GM23338 (cell line): ENCODE results near the gene PPP1R12C.

Source experiments
- CREB1 ChIP-seq: fragments of 250-450 bp; sonication (Bioruptor Pico); IDR thresholded peaks from 2 replicates; pipeline ENCODE4 v1.5.0; 2020; ENCODE audit warnings: low read depth, mild to moderate bottlenecking, moderate library complexity
- CTCF ChIP-seq, 2 experiments: fragments of 200-600 bp in 1 of 2; sonication (generic) in 1 of 2; conservative IDR thresholded peaks; 2 replicates each; pipeline versions ENCODE4 v1.5.1 to v1.6.1; 2016 to 2017; ENCODE audit warnings: antibody characterized with exemption in 2 of 2, low read depth in 2 of 2, mild to moderate bottlenecking in 2 of 2, moderate library complexity in 1 of 2
- ETS1 ChIP-seq: IDR thresholded peaks from 2 replicates; pipeline ENCODE4 v1.6.1; 2016; ENCODE audit warnings: antibody characterized with exemption
- EZH2 ChIP-seq: fragments of 200-600 bp; sonication (generic); IDR thresholded peaks from one replicate; pipeline ENCODE4 v1.8.0; 2017; ENCODE audit warnings: antibody characterized with exemption, mild to moderate bottlenecking, low read depth; ENCODE audit not compliant: unreplicated experiment
- EZH2phosphoT487 ChIP-seq: fragments of 200-600 bp; sonication (generic); IDR thresholded peaks from one replicate; pipeline ENCODE4 v1.8.1; 2018; ENCODE audit warnings: antibody characterized with exemption; ENCODE audit not compliant: unreplicated experiment
- NANOG ChIP-seq: IDR thresholded peaks from 2 replicates; pipeline ENCODE4 v1.6.1; 2016; ENCODE audit warnings: antibody characterized with exemption, borderline replicate concordance
- POLR2AphosphoS5 ChIP-seq: IDR thresholded peaks from 2 replicates; pipeline ENCODE4 v1.6.1; 2016; ENCODE audit warnings: antibody characterized with exemption, low read depth
- REST ChIP-seq: IDR thresholded peaks from one replicate; pipeline ENCODE4 v1.6.1; 2018; ENCODE audit warnings: antibody characterized with exemption; ENCODE audit not compliant: unreplicated experiment
- ZNF462 ChIP-seq: fragments of 250-450 bp; sonication (Bioruptor Pico); IDR thresholded peaks from 2 replicates; pipeline ENCODE4 v1.5.0; 2020; ENCODE audit warnings: mild to moderate bottlenecking, moderate library complexity

- TF ChIP-seq CTCF (conservative IDR thresholded peaks at IDR 0.05; ENCODE audit: low read depth in 2 of 2) (no peak), ZNF462 (CRISPR knock-in tag) (no peak), POLR2AphosphoS5 (no peak), CREB1 (CRISPR knock-in tag) (no peak), EZH2 (no peak), REST (no peak), NANOG (no peak), ETS1 (no peak), EZH2phosphoT487 (no peak)
Measured at GRCh38 chr19:55145232-55145631, 27.8 kb upstream of the PPP1R12C start.
